ENCODE measurements around the gene NPM3. TPM values are rescaled to one million over a fixed set of nuclear protein-coding genes. Genes with fewer than 3 reads are reported as not detected.

Gene NPM3
- total RNA-seq = 161 and 326 TPM in 2 replicates

GRCh38 chr10:101782811-101783735 lies at the start of gene NPM3:
Gene NPM3 (minus strand): TSS chr10:101783446. CDS start chr10:101783390, 56 bp downstream.

GRCh38 chr10:101818119-101818871 lies 35.0 kb upstream of the NPM3 start, which contains the start of gene OGA:
Gene OGA (minus strand): TSS chr10:101818444. CDS start chr10:101818022, 422 bp downstream.

GRCh38 chr10:101775273-101776160 lies 7.7 kb downstream of the NPM3 start, which contains the start of gene FGF8:
Gene FGF8 (minus strand): TSS chr10:101776114. CDS start chr10:101775900, 214 bp downstream.

Other genes with a start within 250 kb of the NPM3 start
- gene POLL, start 195.2 kb downstream of the NPM3 start, total RNA-seq = 9.4 and 15.6 TPM in 2 replicates
- 23.2 and 34.0 TPM in 2 replicates for gene DPCD, start 195.1 kb downstream of the NPM3 start, total RNA-seq
- gene FBXW4, start 88.3 kb downstream of the NPM3 start, total RNA-seq = 29.2 and 39.0 TPM in 2 replicates
- not detected in 2 replicates for gene FGF8, start 7.3 kb downstream of the NPM3 start, total RNA-seq
- 94.9 and 132 TPM in 2 replicates for gene OGA, start 35.0 kb upstream of the NPM3 start, total RNA-seq
- not detected in 2 replicates for gene KCNIP2, start 60.4 kb upstream of the NPM3 start, total RNA-seq